ENCODE data around the gene RGS7.

RGS7 gene

DNA sequence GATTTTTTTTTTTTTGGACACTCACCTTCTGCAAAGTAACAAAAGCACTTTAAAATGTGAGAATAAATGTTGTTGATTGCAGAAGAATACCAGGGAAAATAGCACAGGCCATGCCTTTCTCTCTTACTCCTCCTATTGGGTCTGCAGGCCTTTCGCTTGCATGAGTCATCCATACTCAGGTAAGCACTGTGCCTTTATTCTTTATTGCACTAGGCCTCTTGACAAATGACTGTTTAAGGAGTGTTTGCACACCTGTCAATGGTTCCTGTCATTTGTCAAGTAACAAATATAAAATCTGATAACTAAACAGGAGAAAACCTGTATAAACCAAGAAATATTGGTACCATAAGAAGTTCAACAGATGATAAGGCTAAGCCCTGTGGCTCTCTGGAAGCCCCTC is 106.5 kb downstream of the RGS7 start:
- TF ChIP-seq, protein P1, sequence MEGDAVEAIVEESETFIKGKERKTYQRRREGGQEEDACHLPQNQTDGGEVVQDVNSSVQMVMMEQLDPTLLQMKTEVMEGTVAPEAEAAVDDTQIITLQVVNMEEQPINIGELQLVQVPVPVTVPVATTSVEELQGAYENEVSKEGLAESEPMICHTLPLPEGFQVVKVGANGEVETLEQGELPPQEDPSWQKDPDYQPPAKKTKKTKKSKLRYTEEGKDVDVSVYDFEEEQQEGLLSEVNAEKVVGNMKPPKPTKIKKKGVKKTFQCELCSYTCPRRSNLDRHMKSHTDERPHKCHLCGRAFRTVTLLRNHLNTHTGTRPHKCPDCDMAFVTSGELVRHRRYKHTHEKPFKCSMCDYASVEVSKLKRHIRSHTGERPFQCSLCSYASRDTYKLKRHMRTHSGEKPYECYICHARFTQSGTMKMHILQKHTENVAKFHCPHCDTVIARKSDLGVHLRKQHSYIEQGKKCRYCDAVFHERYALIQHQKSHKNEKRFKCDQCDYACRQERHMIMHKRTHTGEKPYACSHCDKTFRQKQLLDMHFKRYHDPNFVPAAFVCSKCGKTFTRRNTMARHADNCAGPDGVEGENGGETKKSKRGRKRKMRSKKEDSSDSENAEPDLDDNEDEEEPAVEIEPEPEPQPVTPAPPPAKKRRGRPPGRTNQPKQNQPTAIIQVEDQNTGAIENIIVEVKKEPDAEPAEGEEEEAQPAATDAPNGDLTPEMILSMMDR (IDR thresholded peaks at IDR 0.05; ENCODE audit: extremely low read depth, missing control alignments): no peak

DNA sequence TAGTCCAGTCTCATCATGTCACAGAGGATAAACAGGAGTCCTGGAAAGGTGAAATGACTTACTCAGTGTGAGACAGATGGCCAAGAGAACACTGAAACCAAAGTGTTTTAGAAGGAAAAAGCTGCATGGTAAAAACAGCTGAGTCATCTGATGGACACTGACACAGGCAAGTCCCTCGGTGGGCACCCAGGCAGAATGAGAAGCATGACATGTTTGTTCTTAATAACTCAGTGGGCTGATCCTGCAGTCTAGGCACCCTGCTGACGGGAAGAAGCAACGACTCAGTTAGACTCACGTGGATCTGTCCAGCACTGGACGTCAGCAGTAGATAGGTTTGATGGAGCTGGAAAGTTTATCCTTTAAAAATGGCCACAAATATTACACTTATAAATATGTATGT is 116.9 kb downstream of the RGS7 start:
- DNase-seq (ENCODE audit: low spot score): no peak
- TF ChIP-seq, protein P1 (IDR thresholded peaks at IDR 0.05; ENCODE audit: extremely low read depth, missing control alignments): no peak

More for the DNA sequence above, 106.5 kb downstream of the RGS7 start:
- no peak for DNase-seq (ENCODE audit: low spot score)

DNA sequence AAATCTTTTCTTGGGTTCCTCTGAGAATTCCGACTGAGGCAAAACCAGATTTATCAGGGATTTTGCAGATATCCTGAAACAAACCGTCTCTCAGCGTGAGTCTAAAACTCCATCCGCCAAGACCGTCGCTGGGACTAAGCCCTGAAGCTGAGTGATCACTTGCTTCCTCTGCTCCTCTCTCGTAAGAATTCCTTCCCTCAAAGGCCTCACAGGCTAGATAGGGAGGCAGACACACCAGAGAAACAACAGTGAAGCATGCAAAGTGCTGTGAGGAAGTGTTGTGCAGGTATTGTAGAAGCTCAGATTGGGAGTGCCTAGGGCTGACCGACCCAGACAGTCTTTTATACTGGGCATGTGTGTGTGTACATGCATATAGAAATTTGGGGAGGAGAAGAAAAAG is 119.1 kb downstream of the RGS7 start:
- no peak for DNase-seq (ENCODE audit: low spot score)
- TF ChIP-seq, protein P1 (IDR thresholded peaks at IDR 0.05; ENCODE audit: extremely low read depth, missing control alignments): no peak

GRCh38 chr1:241235256-241235897 is 121.6 kb downstream of the RGS7 start:
- no peak for DNase-seq (ENCODE audit: low spot score)
- TF ChIP-seq, protein P1 (IDR thresholded peaks at IDR 0.05; ENCODE audit: extremely low read depth, missing control alignments): no peak

- no peak for DNase-seq (ENCODE audit: low spot score)
- TF ChIP-seq, protein P1 (IDR thresholded peaks at IDR 0.05; ENCODE audit: extremely low read depth, missing control alignments): no peak
Measured at GRCh38 chr1:241229711-241230110, 127.3 kb downstream of the RGS7 start.

DNA sequence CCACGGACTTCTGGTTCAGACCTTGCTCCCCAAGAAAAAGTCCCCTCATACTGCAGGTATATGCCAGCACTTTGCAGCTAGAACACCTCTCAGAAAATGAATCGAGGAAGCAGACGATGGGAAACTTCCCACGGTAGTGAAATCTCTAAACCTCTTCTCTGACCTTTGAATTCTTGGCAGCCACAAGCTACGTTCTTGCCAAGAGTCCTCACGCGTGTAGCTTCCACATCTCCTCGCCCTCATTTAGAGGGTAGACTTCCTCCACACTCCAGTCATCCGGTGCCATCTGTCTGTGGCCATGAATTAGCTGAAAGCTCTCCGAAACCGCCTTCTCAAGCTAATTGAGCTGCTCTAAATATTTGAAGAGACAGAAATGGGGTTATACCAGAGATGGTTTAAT is 127.8 kb downstream of the RGS7 start:
- DNase-seq (ENCODE audit: low spot score): no peak
- TF ChIP-seq, protein P1 (IDR thresholded peaks at IDR 0.05; ENCODE audit: extremely low read depth, missing control alignments): no peak

DNA sequence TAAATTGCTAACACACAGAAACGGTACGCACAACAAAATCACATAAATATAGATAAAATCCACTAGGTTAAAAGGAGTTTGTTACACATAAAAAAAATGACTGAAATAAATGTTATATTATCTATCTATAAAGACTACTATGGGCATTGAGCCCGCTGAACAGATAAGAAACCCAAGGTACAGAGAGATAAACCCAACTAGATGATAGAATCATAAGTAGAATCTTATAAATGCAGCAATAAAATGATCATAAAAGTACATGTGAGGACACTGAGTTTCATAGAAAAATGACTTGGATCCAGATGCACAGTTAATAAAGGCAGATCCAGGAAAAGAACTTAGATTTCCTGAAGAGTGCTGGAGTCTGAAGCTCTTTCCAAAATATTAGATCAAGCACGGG is 128.7 kb downstream of the RGS7 start:
- TF ChIP-seq, protein P1 (IDR thresholded peaks at IDR 0.05; ENCODE audit: extremely low read depth, missing control alignments): no peak
- no peak for DNase-seq (ENCODE audit: low spot score)
